CD8-positive, alpha-beta memory T cell (primary cell): ENCODE data around the gene CERKL. TPM values are rescaled to one million over a fixed set of nuclear protein-coding genes. Genes with fewer than 3 reads are reported as not detected.

Experiments used
- CTCF ChIA-PET: fragments of 350-600 bp; sonication (Branson Sonifier 250); formaldehyde crosslinking; loops from one replicate; lab custom pipeline; 2021; ENCODE audit warnings: antibody characterized with exemption; lab: Charles Lee
- POLR2A ChIA-PET: fragments of 350-600 bp; sonication (Branson Sonifier 250); formaldehyde crosslinking; loops from one replicate; lab custom pipeline; 2021; ENCODE audit warnings: antibody characterized with exemption; lab: Charles Lee
- DNase-seq, 5 donors: peaks; one replicate each; pipeline versions ENCODE4 v3.0.0 to v3.0.0-alpha.2; 2020 to 2022; ENCODE audit warnings: mixed read lengths in 1 of 5
- H3K27ac ChIP-seq: one replicate; pipeline ENCODE4 v1.7.0; 2013; ENCODE audit warnings: low read depth, mild to moderate bottlenecking, low read length, moderate library complexity
- H3K27me3 ChIP-seq: 2 replicates; pipeline ENCODE4 v1.7.0; 2013; ENCODE audit warnings: low read length, mild to moderate bottlenecking; ENCODE audit not compliant: insufficient read depth, poor library complexity, severe bottlenecking
- H3K36me3 ChIP-seq: 2 replicates; pipeline ENCODE4 v1.7.0; 2013; ENCODE audit warnings: mild to moderate bottlenecking, low read length, moderate library complexity; ENCODE audit not compliant: insufficient read depth
- H3K4me1 ChIP-seq: 2 replicates; pipeline ENCODE4 v1.7.0; 2013; ENCODE audit warnings: mild to moderate bottlenecking, low read length, moderate library complexity; ENCODE audit not compliant: insufficient read depth
- H3K4me3 ChIP-seq: 2 replicates; pipeline ENCODE4 v1.7.0; 2013; ENCODE audit warnings: mild to moderate bottlenecking, low read length
- H3K9me3 ChIP-seq: 2 replicates; pipeline ENCODE4 v1.7.0; 2013; ENCODE audit warnings: mild to moderate bottlenecking, low read length
- H3K27ac Mint-ChIP-seq, 8 donors: one replicate each; pipeline ENCODE4 v1.8.0; 2020 to 2021; ENCODE audit warnings: mixed read lengths in 8 of 8, mild to moderate bottlenecking in 6 of 8, inconsistent platforms in 3 of 8, moderate library complexity in 3 of 8
- H3K27me3 Mint-ChIP-seq, 2 donors: one replicate each; pipeline ENCODE4 v1.8.0; 2020 to 2021; ENCODE audit warnings: mixed read lengths in 2 of 2, mild to moderate bottlenecking in 1 of 2, moderate library complexity in 1 of 2
- H3K36me3 Mint-ChIP-seq, 3 donors: one replicate each; pipeline ENCODE4 v1.8.0; 2020 to 2021; ENCODE audit warnings: mixed read lengths in 3 of 3, inconsistent platforms in 1 of 3, mild to moderate bottlenecking in 1 of 3
- H3K4me1 Mint-ChIP-seq, 3 donors: one replicate each; pipeline ENCODE4 v1.8.0; 2020 to 2021; ENCODE audit warnings: mixed read lengths in 3 of 3, inconsistent platforms in 1 of 3, mild to moderate bottlenecking in 1 of 3
- H3K4me3 Mint-ChIP-seq, 7 donors: one replicate each; pipeline ENCODE4 v1.8.0; 2020 to 2021; ENCODE audit warnings: mixed read lengths in 7 of 7, mild to moderate bottlenecking in 6 of 7, moderate library complexity in 4 of 7, inconsistent platforms in 2 of 7
- H3K9me3 Mint-ChIP-seq, 5 donors: one replicate each; pipeline ENCODE4 v1.8.0; 2020 to 2022; ENCODE audit warnings: mixed read lengths in 5 of 5, mild to moderate bottlenecking in 3 of 5, moderate library complexity in 2 of 5, inconsistent platforms in 1 of 5
- polyA plus RNA-seq: library from polyadenylated mRNA; unstranded; fragments of 300-500 nt; fragmentation: Illumina TruSeq; gene quantifications from one replicate; pipeline ENCODE4 v1.2.3, GENCODE V29; 2021
- total RNA-seq, 2 experiments: library from RNA; stranded (reverse); gene quantifications; one replicate each; pipeline ENCODE4 v1.2.3, GENCODE V29; 2021

CERKL gene
- total and polyA plus RNA-seq, 3 experiments from 2014 or later, result 31.9 TPM; not detected in 2

DNA sequence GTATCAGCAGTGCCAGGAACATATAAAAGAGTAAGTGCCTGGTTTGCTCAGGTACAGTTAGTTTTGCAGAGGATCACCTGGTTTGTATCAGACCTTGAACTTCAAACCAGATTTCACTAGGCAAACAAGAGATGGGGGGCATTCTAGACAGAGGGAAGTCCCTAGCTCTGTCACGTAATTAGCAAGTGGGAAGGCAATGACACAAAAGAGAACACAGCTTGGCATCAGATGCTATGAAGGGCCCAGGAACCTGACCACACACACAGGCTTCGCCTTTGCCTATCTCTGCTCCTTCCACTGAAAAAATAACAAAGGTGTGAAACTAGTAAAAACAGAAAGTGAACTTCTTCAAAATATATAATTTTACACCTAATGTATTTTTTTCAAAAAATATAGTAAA lies 62.6 kb downstream of the CERKL start:
- ChIA-PET CTCF (no interaction called here), POLR2A (no interaction called here)
- Mint-ChIP-seq H3K9me3 (no peaks in the 10 kb centered on the region), H3K36me3 (no peaks in the 10 kb centered on the region), H3K4me3 (no peak overlapping the region), H3K4me1 (no peaks in the 10 kb centered on the region), H3K27me3 (peaks cover 7 to 9% of the 10 kb centered on the region in 2 donors), H3K27ac (peak overlapping the region in 1 of 8 donors; percentile 7)
- H3K27me3 ChIP-seq, result no peaks in the 10 kb centered on the region
- no peak for DNase-seq
- no peak overlapping the region for H3K27ac ChIP-seq
- no peaks in the 10 kb centered on the region for H3K36me3 ChIP-seq
- no peaks in the 10 kb centered on the region for H3K4me1 ChIP-seq
- no peaks in the 10 kb centered on the region for H3K9me3 ChIP-seq
- H3K4me3 ChIP-seq, result no peak overlapping the region

DNA sequence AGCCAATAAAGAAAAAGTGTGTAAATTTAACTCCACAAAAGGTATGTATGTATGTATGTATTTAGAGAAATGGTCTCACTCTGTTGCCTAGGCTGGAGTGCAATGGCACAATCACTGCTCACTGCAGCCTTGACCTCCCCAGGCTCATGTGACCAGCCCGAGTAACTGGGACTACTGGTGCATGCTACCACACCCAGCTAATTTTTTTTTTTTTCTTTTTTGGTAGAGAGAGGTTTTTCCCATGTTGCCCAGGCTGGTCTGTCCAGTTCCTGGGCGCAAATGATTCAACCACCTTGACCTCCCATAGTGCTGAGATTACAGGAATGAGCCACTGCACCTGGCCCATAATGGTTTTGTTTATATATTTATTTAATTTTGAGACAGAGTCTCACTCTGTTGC lies 67.1 kb downstream of the CERKL start:
- H3K4me3 ChIP-seq, result no peak overlapping the region
- Mint-ChIP-seq H3K36me3 (no peaks in the 10 kb centered on the region), H3K9me3 (no peaks in the 10 kb centered on the region), H3K27ac (peak overlapping the region in 1 of 8 donors; percentile 7), H3K27me3 (peaks cover 2 to 6% of the 10 kb centered on the region in 2 donors), H3K4me3 (no peak overlapping the region), H3K4me1 (peaks cover 22 to 28% (median 27%) of the 10 kb centered on the region in 3 donors)
- no peaks in the 10 kb centered on the region for H3K9me3 ChIP-seq
- ChIA-PET POLR2A (no interaction called here), CTCF (no interaction called here)
- DNase-seq, result no peak
- H3K27me3 ChIP-seq, result no peaks in the 10 kb centered on the region
- no peaks in the 10 kb centered on the region for H3K4me1 ChIP-seq
- H3K36me3 ChIP-seq, result no peaks in the 10 kb centered on the region
- no peak overlapping the region for H3K27ac ChIP-seq

DNA sequence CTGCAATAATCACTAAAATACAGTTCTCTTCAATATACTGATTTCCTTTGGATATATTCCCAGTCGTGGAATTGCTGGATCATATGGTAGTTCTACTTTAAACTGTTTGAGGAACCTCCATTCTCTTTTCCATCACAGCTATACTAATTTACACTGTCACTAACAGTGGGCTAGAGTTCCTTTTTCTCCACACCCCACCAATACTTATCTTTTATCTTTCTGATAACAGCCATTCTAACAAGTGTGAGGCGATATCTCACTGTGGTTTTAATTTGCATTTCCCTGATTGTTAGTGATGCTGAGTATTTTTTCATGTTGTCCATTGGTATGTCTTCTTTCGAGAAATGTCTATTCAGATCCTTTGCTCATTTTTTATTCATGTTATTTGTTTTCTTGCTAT lies 68.4 kb downstream of the CERKL start:
- Mint-ChIP-seq H3K4me1 (peaks cover 22 to 28% (median 27%) of the 10 kb centered on the region in 3 donors), H3K4me3 (no peak overlapping the region), H3K27ac (no peak overlapping the region), H3K27me3 (peaks cover 6 to 16% of the 10 kb centered on the region in 2 donors), H3K36me3 (no peaks in the 10 kb centered on the region), H3K9me3 (no peaks in the 10 kb centered on the region)
- DNase-seq, result no peak
- ChIA-PET CTCF (no interaction called here), POLR2A (no interaction called here)
- H3K4me3 ChIP-seq, result no peak overlapping the region
- H3K9me3 ChIP-seq, result no peaks in the 10 kb centered on the region
- no peak overlapping the region for H3K27ac ChIP-seq
- no peaks in the 10 kb centered on the region for H3K4me1 ChIP-seq
- no peaks in the 10 kb centered on the region for H3K27me3 ChIP-seq
- H3K36me3 ChIP-seq, result no peaks in the 10 kb centered on the region

DNA sequence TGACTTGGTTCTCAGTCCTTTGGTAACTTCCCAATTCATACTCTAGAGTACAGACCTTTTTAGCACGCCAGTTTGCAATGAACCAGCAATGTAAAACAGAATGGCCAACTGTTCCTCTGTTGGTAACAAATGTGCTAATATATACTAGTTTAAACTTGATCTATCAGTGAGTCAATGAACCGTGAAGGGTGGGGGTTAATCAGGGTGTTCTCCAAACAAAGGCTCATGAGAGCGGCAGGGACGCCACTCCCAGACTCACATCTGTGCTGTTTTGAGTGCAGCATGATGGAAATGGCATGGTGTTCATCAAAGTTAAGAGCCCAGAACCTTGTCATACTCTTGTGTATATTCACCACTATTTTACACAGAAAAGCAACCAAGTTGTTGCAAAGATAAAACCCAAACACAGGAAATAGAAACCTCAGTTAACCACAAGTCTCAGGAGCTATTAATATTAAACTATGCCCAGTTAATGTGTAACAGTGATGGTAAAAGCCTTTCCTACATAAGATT lies 70.3 kb downstream of the CERKL start:
- Histone ChIP-seq H3K36me3 (no peaks in the 10 kb centered on the region), H3K9me3 (no peaks in the 10 kb centered on the region), H3K27me3 (no peaks in the 10 kb centered on the region), H3K27ac (no peak overlapping the region), H3K4me1 (no peaks in the 10 kb centered on the region), H3K4me3 (no peak overlapping the region)
- peak in 1 of 5 donors; percentile 1 for DNase-seq
- CTCF ChIA-PET, result no interaction called here
- Mint-ChIP-seq H3K4me1 (peaks cover 22 to 28% (median 27%) of the 10 kb centered on the region in 3 donors), H3K4me3 (peak overlapping the region in 4 of 7 donors; percentile 2 to 41 (median 24)), H3K27ac (no peak overlapping the region), H3K36me3 (no peaks in the 10 kb centered on the region), H3K9me3 (no peaks in the 10 kb centered on the region), H3K27me3 (peaks cover 6 to 25% of the 10 kb centered on the region in 2 donors)
- POLR2A ChIA-PET, result no interaction called here

DNA sequence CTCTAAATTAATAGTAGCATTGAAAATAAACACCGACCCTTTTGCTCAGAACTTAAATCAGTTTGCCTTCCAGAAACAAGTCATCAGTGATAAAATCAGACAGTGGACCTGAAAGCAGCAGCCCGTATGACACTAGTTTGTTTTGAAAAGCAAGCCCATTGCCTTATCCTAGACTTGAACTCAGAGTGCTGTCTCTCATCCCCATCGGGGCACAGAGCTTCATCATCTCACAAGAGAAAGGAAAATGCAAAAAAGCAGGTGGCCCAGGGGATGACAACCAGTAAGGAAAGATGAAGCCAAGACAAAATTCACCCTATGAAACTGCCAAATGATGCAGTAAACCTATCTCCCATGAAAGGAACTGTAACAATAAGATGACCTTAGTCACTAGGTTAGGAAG lies 71.2 kb downstream of the CERKL start:
- Mint-ChIP-seq H3K27ac (peak overlapping the region in 1 of 8 donors; percentile 2), H3K4me1 (peaks cover 22 to 28% (median 27%) of the 10 kb centered on the region in 3 donors), H3K4me3 (no peak overlapping the region), H3K36me3 (no peaks in the 10 kb centered on the region), H3K9me3 (no peaks in the 10 kb centered on the region), H3K27me3 (peaks cover 6 to 33% of the 10 kb centered on the region in 2 donors)
- no peak for DNase-seq
- H3K36me3 ChIP-seq, result no peaks in the 10 kb centered on the region
- H3K9me3 ChIP-seq, result no peaks in the 10 kb centered on the region
- no peak overlapping the region for H3K27ac ChIP-seq
- no peaks in the 10 kb centered on the region for H3K27me3 ChIP-seq
- ChIA-PET POLR2A (no interaction called here), CTCF (no interaction called here)
- no peaks in the 10 kb centered on the region for H3K4me1 ChIP-seq
- no peak overlapping the region for H3K4me3 ChIP-seq

DNA sequence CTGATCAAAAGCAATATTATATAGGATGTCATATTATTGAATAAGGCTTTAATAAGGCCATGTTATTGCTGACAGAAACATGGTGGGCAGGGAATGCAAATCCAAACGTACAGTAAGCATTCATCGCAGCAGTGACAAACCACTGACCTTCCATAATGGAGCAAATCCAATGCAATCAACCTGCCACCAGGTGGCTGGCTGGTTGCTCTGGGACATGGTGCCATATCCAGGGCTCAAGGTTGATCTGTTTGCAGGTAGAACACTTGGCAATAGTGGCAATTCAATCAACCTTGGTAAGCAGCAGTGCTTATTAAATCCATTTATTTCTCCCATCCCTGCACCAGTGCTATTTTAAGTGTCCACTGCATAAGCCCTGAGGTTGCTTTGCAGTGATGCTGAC lies 75.4 kb downstream of the CERKL start:
- Histone ChIP-seq H3K27ac (no peak overlapping the region), H3K4me3 (no peak overlapping the region), H3K9me3 (no peaks in the 10 kb centered on the region), H3K4me1 (no peaks in the 10 kb centered on the region), H3K27me3 (no peaks in the 10 kb centered on the region), H3K36me3 (no peaks in the 10 kb centered on the region)
- H3K27ac Mint-ChIP-seq, result no peak overlapping the region
- H3K9me3 Mint-ChIP-seq, result no peaks in the 10 kb centered on the region
- H3K27me3 Mint-ChIP-seq, result peaks cover 4 to 39% of the 10 kb centered on the region in 2 donors
- peaks cover 7 to 10% (median 10%) of the 10 kb centered on the region in 3 donors for H3K4me1 Mint-ChIP-seq
- H3K36me3 Mint-ChIP-seq, result no peaks in the 10 kb centered on the region
- CTCF ChIA-PET, result no interaction called here
- H3K4me3 Mint-ChIP-seq, result no peak overlapping the region
- DNase-seq, result no peak
- POLR2A ChIA-PET, result no interaction called here

DNA sequence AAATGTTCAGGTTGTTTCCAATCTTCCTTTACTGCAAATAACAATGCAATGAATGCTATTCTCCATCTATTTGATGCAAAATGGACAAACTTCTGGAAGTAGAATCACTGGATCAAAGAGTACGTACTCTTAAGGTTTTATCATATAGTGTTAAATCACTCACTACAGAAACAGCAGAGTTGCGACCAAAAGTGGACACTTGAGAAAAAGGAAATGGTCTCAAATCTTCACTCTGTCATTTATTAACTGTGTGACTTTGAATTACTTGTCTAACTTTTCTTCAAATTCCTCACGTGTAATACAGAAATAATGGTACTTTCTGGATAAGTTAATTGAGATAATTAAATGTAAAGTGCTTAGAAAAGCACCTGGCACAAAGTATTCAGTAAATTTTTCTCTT lies 78.1 kb downstream of the CERKL start:
- H3K27me3 ChIP-seq, result no peaks in the 10 kb centered on the region
- Mint-ChIP-seq H3K9me3 (no peaks in the 10 kb centered on the region), H3K36me3 (no peaks in the 10 kb centered on the region), H3K4me3 (no peak overlapping the region), H3K27ac (no peak overlapping the region), H3K27me3 (peaks cover 9 to 36% of the 10 kb centered on the region in 2 donors), H3K4me1 (no peaks in the 10 kb centered on the region)
- no peak overlapping the region for H3K4me3 ChIP-seq
- no peak for DNase-seq
- no peaks in the 10 kb centered on the region for H3K36me3 ChIP-seq
- no peaks in the 10 kb centered on the region for H3K4me1 ChIP-seq
- POLR2A ChIA-PET, result no interaction called here
- CTCF ChIA-PET, result no interaction called here
- no peaks in the 10 kb centered on the region for H3K9me3 ChIP-seq
- no peak overlapping the region for H3K27ac ChIP-seq

DNA sequence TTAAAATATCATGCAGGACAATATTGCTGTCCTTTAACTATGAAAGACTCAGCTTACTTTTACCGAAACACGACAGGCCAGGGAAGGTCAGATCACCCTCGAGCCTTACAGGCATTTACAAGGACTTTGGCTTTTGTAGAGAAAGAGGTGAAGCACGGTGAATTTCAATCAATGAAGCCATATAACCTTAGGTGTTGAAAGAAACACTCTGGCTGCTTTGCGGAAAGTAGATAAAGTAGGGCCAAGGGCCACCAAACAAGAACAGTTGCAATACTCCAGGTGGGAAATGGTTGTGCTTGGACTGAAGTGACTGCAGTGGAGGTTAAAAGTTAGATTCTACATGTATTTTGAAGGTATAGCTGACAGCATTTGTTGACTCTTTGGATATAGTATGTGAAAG lies 80.5 kb downstream of the CERKL start:
- peaks cover 6% of the 10 kb centered on the region for H3K27me3 ChIP-seq
- H3K9me3 ChIP-seq, result no peaks in the 10 kb centered on the region
- no peaks in the 10 kb centered on the region for H3K36me3 ChIP-seq
- H3K27ac ChIP-seq, result no peak overlapping the region
- Mint-ChIP-seq H3K4me3 (no peak overlapping the region), H3K9me3 (no peaks in the 10 kb centered on the region), H3K36me3 (no peaks in the 10 kb centered on the region), H3K27ac (no peak overlapping the region), H3K4me1 (no peaks in the 10 kb centered on the region), H3K27me3 (peaks cover 7 to 40% of the 10 kb centered on the region in 2 donors)
- H3K4me1 ChIP-seq, result no peaks in the 10 kb centered on the region
- POLR2A ChIA-PET, result no interaction called here
- CTCF ChIA-PET, result no interaction called here
- no peak for DNase-seq
- H3K4me3 ChIP-seq, result no peak overlapping the region
